ENCODE measurements around the gene SERPINA3.

Gene SERPINA3

GRCh38 chr14:94593749-94594431 lies 18.3 kb upstream of the SERPINA3 start:
- TF ChIP-seq CTCF (conservative IDR thresholded peaks at IDR 0.05; ENCODE audit: low read depth, low read length): no peak
- DNase-seq (ENCODE audit: low read depth): peak; percentile 44
- H3K4me3 ChIP-seq (ENCODE audit: low read depth, low read length): no peak overlapping the region

DNA sequence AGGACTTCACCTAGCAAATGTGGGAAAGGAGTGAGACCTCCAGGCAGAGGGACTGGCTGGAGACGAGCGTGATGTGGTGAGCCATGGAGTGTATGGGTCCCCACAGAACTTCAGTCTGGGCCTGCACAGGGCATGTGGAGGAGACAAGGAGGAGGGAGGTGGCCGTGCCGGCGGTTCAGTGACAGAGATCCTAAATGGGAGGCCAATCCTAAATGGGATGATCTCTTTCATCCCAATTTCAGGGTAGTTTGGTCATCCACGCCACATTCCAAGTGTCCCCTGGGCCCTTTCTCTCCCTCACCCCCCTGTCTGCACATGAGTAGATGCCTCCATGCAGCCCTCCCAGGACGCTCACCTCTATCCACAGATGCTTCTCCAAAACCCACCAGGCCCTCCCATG lies 17.8 kb upstream of the SERPINA3 start:
- H3K4me3 ChIP-seq (ENCODE audit: low read depth, low read length): no peak overlapping the region
- DNase-seq (ENCODE audit: low read depth): no peak
- TF ChIP-seq CTCF (conservative IDR thresholded peaks at IDR 0.05; ENCODE audit: low read depth, low read length): no peak

DNA sequence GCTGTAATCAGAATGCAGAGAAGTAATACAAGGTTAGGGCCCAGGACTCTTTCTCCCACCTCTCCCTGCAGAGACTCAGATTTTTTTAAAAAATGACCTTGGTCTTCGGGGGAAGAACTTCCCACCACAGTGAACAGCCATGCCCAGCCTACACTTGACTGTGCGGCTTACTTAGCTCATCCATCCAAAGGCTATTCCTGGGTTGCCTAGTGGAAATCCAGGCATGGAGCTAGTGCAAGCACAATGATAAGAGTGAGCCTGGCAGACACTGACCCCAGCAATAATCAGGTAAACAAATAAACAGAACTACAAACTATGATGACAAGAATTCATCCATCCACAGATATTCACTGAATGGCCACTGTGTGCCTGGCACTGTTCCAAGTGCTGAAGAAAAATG lies 16.3 kb upstream of the SERPINA3 start:
- DNase-seq (ENCODE audit: low read depth): no peak
- no peak for TF ChIP-seq CTCF (conservative IDR thresholded peaks at IDR 0.05; ENCODE audit: low read depth, low read length)
- no peak overlapping the region for H3K4me3 ChIP-seq (ENCODE audit: low read depth, low read length)

- DNase-seq (ENCODE audit: low read depth): no peak
- no peak overlapping the region for H3K4me3 ChIP-seq (ENCODE audit: low read depth, low read length)
- TF ChIP-seq CTCF (conservative IDR thresholded peaks at IDR 0.05; ENCODE audit: low read depth, low read length): no peak
These were observed 15.8 kb upstream of the SERPINA3 start for GRCh38 chr14:94596361-94596760.

- no peak for TF ChIP-seq CTCF (conservative IDR thresholded peaks at IDR 0.05; ENCODE audit: low read depth, low read length)
- DNase-seq (ENCODE audit: low read depth): no peak
- no peak overlapping the region for H3K4me3 ChIP-seq (ENCODE audit: low read depth, low read length)
These were observed 14.4 kb upstream of the SERPINA3 start for GRCh38 chr14:94597788-94598187.

- no peak for DNase-seq (ENCODE audit: low read depth)
- H3K4me3 ChIP-seq (ENCODE audit: low read depth, low read length): no peak overlapping the region
- no peak for TF ChIP-seq CTCF (conservative IDR thresholded peaks at IDR 0.05; ENCODE audit: low read depth, low read length)
These were observed 13.7 kb upstream of the SERPINA3 start for GRCh38 chr14:94598506-94598815.

Measured in choroid plexus epithelial cell (primary cell).